Esophagus muscularis mucosa (tissue), 4 donors: ENCODE data around the gene ECE2. TPM values are rescaled to one million over a fixed set of nuclear protein-coding genes. Genes with fewer than 3 reads are reported as not detected.
"Not testable (repeated sequence)": the region's sequence is repeated elsewhere in the genome, so short reads cannot be mapped to it uniquely, and the experiment has no call there.

ENCODE experiments used
- DNase-seq: peaks from one replicate; pipeline ENCODE4 v3.0.0-alpha.2; 2017; ENCODE audit errors: extremely low spot score
- H3K27ac ChIP-seq, 4 donors: fragments of 200-600 bp; sonication (generic); replicated peaks in 1 of 4; 1 replicate in 3 of 4; 2 replicates in 1 of 4; pipeline ENCODE4 v1.5.1; 2016 to 2019; ENCODE audit warnings: mild to moderate bottlenecking in 1 of 4
- H3K27me3 ChIP-seq, 4 donors: fragments of 200-600 bp; sonication (generic); one replicate each; pipeline versions ENCODE4 v1.5.1 to v1.6.0; 2016 to 2019
- H3K36me3 ChIP-seq, 4 donors: fragments of 200-600 bp; sonication (generic); one replicate each; pipeline ENCODE4 v1.5.1; 2016 to 2019
- H3K4me1 ChIP-seq, 4 donors: fragments of 200-600 bp; sonication (generic); one replicate each; pipeline ENCODE4 v1.5.1; 2016 to 2019
- H3K4me3 ChIP-seq, 4 donors: fragments of 200-600 bp; sonication (generic); 1 replicate in 2 of 4; 2 replicates in 2 of 4; pipeline ENCODE4 v1.5.1; 2016 to 2019; ENCODE audit warnings: mild to moderate bottlenecking in 4 of 4, moderate library complexity in 1 of 4
- H3K9me3 ChIP-seq, 4 donors: fragments of 200-600 bp; sonication (generic); 1 replicate in 3 of 4; 2 replicates in 1 of 4; pipeline ENCODE4 v1.5.1; 2016 to 2019
- CTCF ChIP-seq, 3 experiments: fragments of 200-600 bp in 2 of 3; fragments of 450-650 bp in 1 of 3; sonication (generic) in 2 of 3; IDR thresholded peaks; one replicate each; pipeline ENCODE4 v1.5.1; 2017 to 2019; ENCODE audit warnings: antibody characterized with exemption in 3 of 3, mild to moderate bottlenecking in 2 of 3, moderate library complexity in 1 of 3
- EP300 ChIP-seq: sonication (generic); formaldehyde crosslinking; IDR thresholded peaks from one replicate; pipeline ENCODE4 v1.6.1; 2017; ENCODE audit warnings: antibody characterized with exemption
- POLR2A ChIP-seq: fragments of 450-650 bp; IDR thresholded peaks from one replicate; pipeline ENCODE4 v1.6.1; 2017; ENCODE audit warnings: antibody characterized with exemption, moderate library complexity, mild to moderate bottlenecking, low read depth
- POLR2AphosphoS5 ChIP-seq, 2 donors: sonication (generic); formaldehyde crosslinking; IDR thresholded peaks; one replicate each; pipeline ENCODE4 v1.6.1; 2017; ENCODE audit warnings: antibody characterized with exemption in 2 of 2
- WGBS: methylation state at CpG from one replicate; pipeline ENCODE4 v1.1.5; 2018; 5-methylcytosine and 5-hydroxymethylcytosine counted together
- intact Hi-C: fragments of 100-400 bp; cut with DNase I; formaldehyde crosslinking; loops from one replicate; pipeline ENCODE4 v1.15.1; 2023
- total RNA-seq, 4 donors: library from RNA; depleted of rRNA; stranded (reverse); fragments of >200 nt; gene quantifications; one replicate each; pipeline versions ENCODE4 v1.1.0 to v1.2.1, GENCODE V29; 2016

Gene ECE2
- total RNA-seq, 4 donors from 2014 or later = 0.42 to 0.69 (median 0.56) TPM

- WGBS = 2% methylated on average over 37 of the region's 66 CpGs
- H3K9me3 ChIP-seq = no peaks in the 10 kb centered on the region
- H3K4me3 ChIP-seq = peak overlapping the region; percentile 49 to 63 (median 50)
- H3K4me1 ChIP-seq = peaks cover 27 to 38% (median 35%) of the 10 kb centered on the region in 4 donors
- H3K27ac ChIP-seq = no peak overlapping the region
- intact Hi-C loops = no loop called here
- peaks cover 11 to 96% (median 48%) of the 10 kb centered on the region in 4 donors for H3K27me3 ChIP-seq
- peaks cover 0 to 8% (median 0%) of the 10 kb centered on the region in 4 donors for H3K36me3 ChIP-seq
- no peak for TF ChIP-seq CTCF (IDR thresholded peaks at IDR 0.05)
- DNase-seq = no peak
Measured at GRCh38 chr3:184261854-184262763, 13.7 kb upstream of the ECE2 start.

- intact Hi-C loops = no loop called here
- Histone ChIP-seq H3K27me3 (peaks cover 11 to 89% (median 48%) of the 10 kb centered on the region in 4 donors), H3K9me3 (no peaks in the 10 kb centered on the region), H3K27ac (no peak overlapping the region), H3K4me1 (peaks cover 27 to 38% (median 35%) of the 10 kb centered on the region in 4 donors), H3K4me3 (peak overlapping the region in 1 of 4 donors; percentile 49), H3K36me3 (peaks cover 0 to 8% (median 0%) of the 10 kb centered on the region in 4 donors)
- TF ChIP-seq POLR2AphosphoS5 (IDR thresholded peaks at IDR 0.05) (no peak), POLR2A (no peak), CTCF (IDR thresholded peaks at IDR 0.05) (no peak), EP300 (no peak)
- no peak for DNase-seq
- 32% methylated on average over 8 of the region's 15 CpGs for WGBS
Measured at GRCh38 chr3:184262764-184263179, 13.1 kb upstream of the ECE2 start.

- H3K27me3 ChIP-seq = peaks cover 0 to 63% (median 15%) of the 10 kb centered on the region in 4 donors
- H3K27ac ChIP-seq, H3K4me1 ChIP-seq, DNase-seq, H3K9me3 ChIP-seq, H3K4me3 ChIP-seq, intact Hi-C loops, H3K36me3 ChIP-seq: not testable (repeated sequence)
- WGBS = 100% methylated on average over 1 of the region's 1 CpG
Measured at GRCh38 chr3:184267249-184267648, 8.6 kb upstream of the ECE2 start.

DNA sequence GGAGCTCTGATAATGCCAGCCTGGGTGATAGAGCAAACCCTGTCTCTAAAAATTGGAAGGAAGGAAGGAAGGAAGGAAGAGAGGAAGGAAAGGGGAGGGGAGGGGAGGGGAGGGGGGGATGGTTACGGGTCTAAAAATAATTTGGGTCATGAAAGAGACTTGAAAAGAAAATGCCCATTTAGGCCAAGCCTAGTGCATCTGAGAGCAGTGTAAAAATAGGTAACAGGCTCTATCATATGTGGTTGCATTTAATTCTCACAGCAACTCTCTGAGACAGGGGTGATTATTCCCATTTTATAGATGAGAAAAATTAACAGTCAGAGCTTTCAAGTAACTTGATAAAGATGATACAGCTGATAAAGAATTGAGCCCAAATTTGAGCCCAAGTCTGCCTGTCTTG, 3.6 kb upstream of the ECE2 start:
- intact Hi-C loops = no loop called here
- WGBS = 55% methylated on average over 1 of the region's 1 CpG
- Histone ChIP-seq H3K27ac (no peak overlapping the region), H3K4me1 (peaks cover 0 to 10% (median 7%) of the 10 kb centered on the region in 4 donors), H3K27me3 (peaks cover 0 to 60% (median 16%) of the 10 kb centered on the region in 4 donors), H3K9me3 (no peaks in the 10 kb centered on the region), H3K36me3 (no peaks in the 10 kb centered on the region), H3K4me3 (no peak overlapping the region)
- TF ChIP-seq POLR2AphosphoS5 (IDR thresholded peaks at IDR 0.05) = no peak
- TF ChIP-seq POLR2A = no peak
- TF ChIP-seq EP300 = no peak
- no peak for TF ChIP-seq CTCF (IDR thresholded peaks at IDR 0.05)
- no peak for DNase-seq

DNA sequence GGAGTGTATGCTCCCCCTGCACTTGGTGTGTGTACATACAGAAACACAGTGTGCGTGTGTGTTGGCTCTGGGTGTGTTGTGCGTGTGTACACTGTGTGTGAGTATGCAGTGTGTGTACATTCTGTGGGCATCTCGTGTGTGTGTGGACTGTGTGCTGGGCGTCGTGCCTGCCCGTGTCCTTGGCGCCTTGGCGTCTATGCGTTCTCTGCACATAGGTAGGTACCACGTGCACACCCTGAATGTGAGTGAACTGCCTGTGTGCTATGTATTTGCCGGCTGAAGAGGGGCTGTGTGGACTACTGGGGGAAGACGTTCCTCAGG, 481 bp upstream of the ECE2 start:
- 70% methylated on average over 11 of the region's 12 CpGs for WGBS
- no peaks in the 10 kb centered on the region for H3K36me3 ChIP-seq
- DNase-seq = no peak
- H3K4me3 ChIP-seq = no peak overlapping the region
- H3K27ac ChIP-seq = no peak overlapping the region
- intact Hi-C loops = no loop called here
- peaks cover 0 to 10% (median 7%) of the 10 kb centered on the region in 4 donors for H3K4me1 ChIP-seq
- TF ChIP-seq EP300 (no peak), POLR2A (no peak), CTCF (IDR thresholded peaks at IDR 0.05) (no peak), POLR2AphosphoS5 (IDR thresholded peaks at IDR 0.05) (no peak)
- H3K9me3 ChIP-seq = no peaks in the 10 kb centered on the region
- H3K27me3 ChIP-seq = peaks cover 0 to 64% (median 16%) of the 10 kb centered on the region in 4 donors
